Testis (tissue), 2 donors: ENCODE results near the gene ADD1.

ENCODE experiments used
- POLR2A ChIP-seq: fragments of 450-650 bp; IDR thresholded peaks from one replicate; pipeline ENCODE4 v1.6.1; 2017; ENCODE audit warnings: antibody characterized with exemption, mild to moderate bottlenecking, moderate library complexity
- TF ChIP-seq, protein P1 (sequence below), 3 experiments: fragments of 450-650 bp in 2 of 3; fragments of 200-600 bp in 1 of 3; sonication (generic) in 1 of 3; IDR thresholded peaks; one replicate each; pipeline ENCODE4 v1.5.1; 2016 to 2019; ENCODE audit warnings: antibody characterized with exemption in 3 of 3, mild to moderate bottlenecking in 2 of 3, moderate library complexity in 1 of 3

DNA sequence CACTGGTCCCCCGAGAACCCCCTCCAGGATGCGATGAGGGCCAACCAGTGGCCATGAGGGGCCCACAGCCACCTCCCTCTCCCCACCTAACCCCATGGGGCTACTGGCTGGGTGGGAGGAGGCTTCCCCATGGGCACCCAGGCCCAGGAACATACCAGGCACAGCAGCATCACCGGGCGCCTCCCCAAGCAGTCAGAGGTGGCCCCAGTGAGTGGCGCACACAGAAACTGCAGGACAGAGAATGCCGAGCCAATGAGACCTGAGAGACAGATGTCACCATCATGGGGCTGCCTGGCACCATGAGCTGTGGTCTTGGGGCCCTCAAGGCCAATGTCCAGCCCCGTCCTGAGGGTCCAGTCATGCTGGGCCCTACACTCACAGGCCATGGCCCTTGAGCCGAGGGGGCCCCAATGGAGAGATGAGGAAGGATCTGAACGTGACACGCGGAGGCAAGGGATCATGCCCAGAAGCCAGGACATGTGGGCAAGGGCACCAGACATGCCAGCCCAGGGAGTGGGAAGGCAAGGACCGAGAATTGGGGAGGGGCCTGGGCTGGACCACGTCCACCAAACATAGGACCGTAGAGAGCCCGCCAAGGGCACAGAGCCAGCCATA, 89.4 kb downstream of the ADD1 start:
- TF ChIP-seq, protein P1, sequence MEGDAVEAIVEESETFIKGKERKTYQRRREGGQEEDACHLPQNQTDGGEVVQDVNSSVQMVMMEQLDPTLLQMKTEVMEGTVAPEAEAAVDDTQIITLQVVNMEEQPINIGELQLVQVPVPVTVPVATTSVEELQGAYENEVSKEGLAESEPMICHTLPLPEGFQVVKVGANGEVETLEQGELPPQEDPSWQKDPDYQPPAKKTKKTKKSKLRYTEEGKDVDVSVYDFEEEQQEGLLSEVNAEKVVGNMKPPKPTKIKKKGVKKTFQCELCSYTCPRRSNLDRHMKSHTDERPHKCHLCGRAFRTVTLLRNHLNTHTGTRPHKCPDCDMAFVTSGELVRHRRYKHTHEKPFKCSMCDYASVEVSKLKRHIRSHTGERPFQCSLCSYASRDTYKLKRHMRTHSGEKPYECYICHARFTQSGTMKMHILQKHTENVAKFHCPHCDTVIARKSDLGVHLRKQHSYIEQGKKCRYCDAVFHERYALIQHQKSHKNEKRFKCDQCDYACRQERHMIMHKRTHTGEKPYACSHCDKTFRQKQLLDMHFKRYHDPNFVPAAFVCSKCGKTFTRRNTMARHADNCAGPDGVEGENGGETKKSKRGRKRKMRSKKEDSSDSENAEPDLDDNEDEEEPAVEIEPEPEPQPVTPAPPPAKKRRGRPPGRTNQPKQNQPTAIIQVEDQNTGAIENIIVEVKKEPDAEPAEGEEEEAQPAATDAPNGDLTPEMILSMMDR (IDR thresholded peaks at IDR 0.05) = no peak
- TF ChIP-seq POLR2A = no peak
